ENCODE data around the gene SDK1. TPM values are rescaled to one million over a fixed set of nuclear protein-coding genes. Genes with fewer than 3 reads are reported as not detected.
A peak's percentile ranks its signal among the peaks of the same experiment; 100 is the strongest.

Gene SDK1
- total and polyA plus RNA-seq, 2 donors = 9.8 to 15.1 TPM

DNA sequence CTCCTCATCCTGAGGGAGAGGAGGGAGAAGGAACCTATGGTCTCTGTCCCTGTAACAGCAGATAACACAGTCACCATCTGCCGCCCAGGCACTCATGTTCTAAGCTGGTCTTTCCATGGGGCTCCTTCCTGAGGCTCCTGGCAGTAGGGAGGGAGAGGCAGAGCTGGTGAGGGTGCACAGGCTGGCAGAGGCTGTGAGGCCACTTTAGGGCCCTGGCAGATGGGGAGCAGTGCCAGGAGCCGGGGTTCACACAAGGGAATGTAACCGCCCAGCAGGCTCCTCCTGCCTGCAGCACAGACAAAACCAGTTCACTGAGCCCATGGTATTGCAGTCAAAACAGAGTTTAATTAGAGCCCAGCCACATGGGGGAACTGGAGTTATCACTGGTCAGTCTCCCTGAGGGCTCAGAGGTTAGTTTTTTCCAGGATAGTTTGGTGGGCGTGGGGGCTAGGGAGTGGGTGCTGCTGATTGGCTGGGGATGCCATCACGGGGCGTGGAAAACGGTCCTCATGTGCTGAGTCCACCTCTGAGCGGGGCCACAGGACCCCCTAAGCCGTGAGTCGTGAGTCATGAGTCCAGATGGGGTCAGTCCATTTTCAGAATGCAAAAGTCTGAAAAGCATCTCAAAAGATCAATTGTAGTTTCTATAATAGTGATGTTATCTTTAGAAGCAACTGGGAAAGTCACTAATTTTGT is 881.7 kb downstream of the SDK1 start:
- no peak for DNase-seq (ENCODE audit: extremely low spot score)
- Histone ChIP-seq H3K27ac (ENCODE audit: low read depth) (no peak overlapping the region), H3K36me3 (ENCODE audit: insufficient read depth) (no peaks in the 10 kb centered on the region), H3K4me3 (ENCODE audit: low read depth, low read length) (no peak overlapping the region), H3K4me1 (ENCODE audit: insufficient read depth) (no peaks in the 10 kb centered on the region)
- 88% methylated on average over 10 of the region's 10 CpGs for WGBS

DNA sequence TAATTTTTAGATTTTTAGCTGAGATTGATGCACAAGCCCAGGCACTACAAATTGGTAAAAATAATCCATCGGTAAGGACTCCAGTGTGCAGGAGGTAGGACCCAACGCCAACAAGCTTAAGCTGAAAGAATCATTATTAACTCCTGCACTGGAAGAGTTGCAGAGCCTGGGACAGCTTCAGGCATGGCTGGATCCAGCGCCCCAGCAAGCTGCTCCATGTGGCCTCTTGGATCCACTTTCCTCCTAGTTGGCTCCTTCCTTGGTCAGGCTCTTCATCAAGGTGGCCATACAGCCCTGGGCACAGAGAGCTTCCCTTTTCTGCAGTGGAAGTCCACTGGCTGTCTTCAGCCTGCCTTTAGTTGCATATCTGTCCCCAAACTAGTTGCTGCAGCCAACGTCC is 883.6 kb downstream of the SDK1 start:
- no peak overlapping the region for H3K27ac ChIP-seq (ENCODE audit: low read depth)
- no peak for DNase-seq (ENCODE audit: extremely low spot score)
- no peak overlapping the region for H3K4me3 ChIP-seq (ENCODE audit: low read depth, low read length)
- no peaks in the 10 kb centered on the region for H3K4me1 ChIP-seq (ENCODE audit: insufficient read depth)
- H3K36me3 ChIP-seq (ENCODE audit: insufficient read depth) = no peaks in the 10 kb centered on the region
- 98% methylated on average over 4 of the region's 4 CpGs for WGBS

DNA sequence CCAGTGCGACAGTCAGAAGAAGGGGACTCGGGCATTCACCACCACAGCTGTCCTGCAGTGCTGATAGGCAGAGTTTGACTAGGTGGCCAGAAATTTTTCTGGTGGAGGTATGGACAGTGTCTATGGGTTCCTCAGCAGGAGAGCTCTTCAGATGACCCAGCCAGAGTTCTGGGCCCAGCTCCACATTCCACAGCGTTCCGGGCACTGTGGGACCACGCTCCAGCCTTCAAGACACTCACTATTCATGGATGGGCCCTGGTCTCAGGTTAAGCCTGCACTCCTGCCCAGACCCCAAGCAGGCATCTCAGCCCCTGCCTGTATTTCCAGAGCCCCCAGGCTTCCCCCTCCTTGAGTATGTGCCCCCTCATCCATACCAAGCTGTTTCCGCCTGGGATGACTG is 884.1 kb downstream of the SDK1 start:
- DNase-seq (ENCODE audit: extremely low spot score) = no peak
- H3K27ac ChIP-seq (ENCODE audit: low read depth) = no peak overlapping the region
- WGBS = 89% methylated on average over 6 of the region's 6 CpGs

DNA sequence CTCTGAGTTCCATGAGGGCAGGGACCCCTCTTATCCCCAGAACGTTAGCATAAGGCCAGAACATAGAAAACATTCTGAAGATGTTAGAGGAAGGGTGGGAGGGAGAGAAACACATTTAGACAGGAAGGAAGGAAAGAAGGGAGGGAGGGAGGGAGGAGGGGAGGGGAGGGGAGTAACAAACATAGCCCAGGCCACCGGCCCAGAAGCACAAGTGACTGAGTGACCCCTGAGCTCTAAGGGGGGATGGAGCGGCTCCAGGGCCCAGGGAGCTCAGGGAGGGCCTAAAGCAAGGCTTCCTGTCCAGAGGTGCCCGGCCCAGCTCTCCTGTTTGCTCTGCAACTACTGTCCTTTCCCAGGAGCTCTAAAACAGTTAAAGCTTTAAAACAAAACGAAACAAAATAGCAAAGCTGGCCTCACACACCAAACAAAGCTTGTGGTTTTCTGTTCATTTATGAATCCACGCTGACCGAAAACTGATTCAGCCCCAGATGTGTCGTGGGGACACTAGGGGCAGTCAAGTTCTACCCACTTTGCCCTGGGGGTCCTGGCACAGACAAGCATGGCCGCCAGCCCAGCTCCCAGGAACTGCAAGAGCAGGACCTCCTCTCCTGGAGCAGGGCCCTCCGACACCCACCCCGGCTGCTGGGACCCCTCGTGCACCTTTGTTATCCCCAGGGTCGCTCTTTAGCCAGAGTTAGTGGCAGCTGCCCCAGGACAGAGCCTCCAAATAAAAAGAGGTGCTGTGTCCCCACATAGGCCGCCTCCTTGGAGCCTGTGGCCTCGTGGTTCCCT is 884.9 kb downstream of the SDK1 start:
- WGBS = 64% methylated on average over 15 of the region's 15 CpGs
- no peak overlapping the region for H3K4me3 ChIP-seq (ENCODE audit: low read depth, low read length)
- no peak for DNase-seq (ENCODE audit: extremely low spot score)
- no peaks in the 10 kb centered on the region for H3K4me1 ChIP-seq (ENCODE audit: insufficient read depth)
- H3K27ac ChIP-seq (ENCODE audit: low read depth) = no peak overlapping the region
- no peaks in the 10 kb centered on the region for H3K36me3 ChIP-seq (ENCODE audit: insufficient read depth)

More for the DNA sequence above, 884.1 kb downstream of the SDK1 start:
- Histone ChIP-seq H3K4me1 (ENCODE audit: insufficient read depth) (no peaks in the 10 kb centered on the region), H3K36me3 (ENCODE audit: insufficient read depth) (no peaks in the 10 kb centered on the region), H3K4me3 (ENCODE audit: low read depth, low read length) (no peak overlapping the region)

DNA sequence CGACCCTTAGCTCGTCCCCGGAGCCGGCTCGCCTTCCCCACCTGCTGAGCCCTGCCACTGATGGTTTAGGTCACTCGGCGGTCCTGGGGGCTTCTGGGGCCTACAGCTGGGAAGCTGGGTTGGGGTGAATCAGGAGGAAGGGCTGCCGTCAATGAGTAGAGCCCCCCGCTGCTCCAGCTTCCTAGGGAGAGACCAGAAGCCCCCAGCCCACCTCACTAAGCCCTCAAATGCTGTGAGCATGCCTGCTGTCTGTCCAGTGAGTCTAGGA is 885.4 kb downstream of the SDK1 start:
- Histone ChIP-seq H3K36me3 (ENCODE audit: insufficient read depth) (no peaks in the 10 kb centered on the region), H3K4me3 (ENCODE audit: low read depth, low read length) (no peak overlapping the region), H3K27ac (ENCODE audit: low read depth) (no peak overlapping the region), H3K4me1 (ENCODE audit: insufficient read depth) (no peaks in the 10 kb centered on the region)
- WGBS = 96% methylated on average over 9 of the region's 9 CpGs
- no peak for DNase-seq (ENCODE audit: extremely low spot score)

DNA sequence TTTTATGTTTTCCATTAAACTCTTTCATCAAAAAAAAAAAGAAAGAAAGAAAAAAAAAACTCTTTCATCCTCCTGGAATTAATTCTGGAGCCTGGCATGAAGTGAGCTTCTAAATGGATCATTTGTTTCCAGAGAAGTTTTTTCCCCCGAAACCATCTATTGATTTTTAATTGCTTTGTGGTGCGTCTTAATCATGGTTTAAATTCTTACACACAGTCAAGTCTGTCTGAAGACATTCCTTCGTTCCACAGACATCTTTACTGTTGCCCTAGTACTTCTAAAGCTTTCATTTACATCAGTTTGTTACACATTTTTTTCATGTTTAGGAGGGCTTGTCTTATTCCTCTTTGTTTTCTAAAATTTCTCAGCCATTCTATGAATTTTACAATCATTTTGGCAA is 887.6 kb downstream of the SDK1 start:
- no peaks in the 10 kb centered on the region for H3K36me3 ChIP-seq (ENCODE audit: insufficient read depth)
- peak; percentile 17 for DNase-seq (ENCODE audit: extremely low spot score)
- no peak overlapping the region for H3K4me3 ChIP-seq (ENCODE audit: low read depth, low read length)
- H3K4me1 ChIP-seq (ENCODE audit: insufficient read depth) = no peaks in the 10 kb centered on the region
- no peak overlapping the region for H3K27ac ChIP-seq (ENCODE audit: low read depth)
- 33% methylated on average over 3 of the region's 3 CpGs for WGBS

GRCh38 chr7:4189131-4189570 is 888.1 kb downstream of the SDK1 start:
- WGBS = 13% methylated on average over 14 of the region's 14 CpGs
- peak; percentile 74 for DNase-seq (ENCODE audit: extremely low spot score)
- H3K4me1 ChIP-seq (ENCODE audit: insufficient read depth) = no peaks in the 10 kb centered on the region
- no peak overlapping the region for H3K4me3 ChIP-seq (ENCODE audit: low read depth, low read length)
- H3K36me3 ChIP-seq (ENCODE audit: insufficient read depth) = no peaks in the 10 kb centered on the region
- no peak overlapping the region for H3K27ac ChIP-seq (ENCODE audit: low read depth)

DNA sequence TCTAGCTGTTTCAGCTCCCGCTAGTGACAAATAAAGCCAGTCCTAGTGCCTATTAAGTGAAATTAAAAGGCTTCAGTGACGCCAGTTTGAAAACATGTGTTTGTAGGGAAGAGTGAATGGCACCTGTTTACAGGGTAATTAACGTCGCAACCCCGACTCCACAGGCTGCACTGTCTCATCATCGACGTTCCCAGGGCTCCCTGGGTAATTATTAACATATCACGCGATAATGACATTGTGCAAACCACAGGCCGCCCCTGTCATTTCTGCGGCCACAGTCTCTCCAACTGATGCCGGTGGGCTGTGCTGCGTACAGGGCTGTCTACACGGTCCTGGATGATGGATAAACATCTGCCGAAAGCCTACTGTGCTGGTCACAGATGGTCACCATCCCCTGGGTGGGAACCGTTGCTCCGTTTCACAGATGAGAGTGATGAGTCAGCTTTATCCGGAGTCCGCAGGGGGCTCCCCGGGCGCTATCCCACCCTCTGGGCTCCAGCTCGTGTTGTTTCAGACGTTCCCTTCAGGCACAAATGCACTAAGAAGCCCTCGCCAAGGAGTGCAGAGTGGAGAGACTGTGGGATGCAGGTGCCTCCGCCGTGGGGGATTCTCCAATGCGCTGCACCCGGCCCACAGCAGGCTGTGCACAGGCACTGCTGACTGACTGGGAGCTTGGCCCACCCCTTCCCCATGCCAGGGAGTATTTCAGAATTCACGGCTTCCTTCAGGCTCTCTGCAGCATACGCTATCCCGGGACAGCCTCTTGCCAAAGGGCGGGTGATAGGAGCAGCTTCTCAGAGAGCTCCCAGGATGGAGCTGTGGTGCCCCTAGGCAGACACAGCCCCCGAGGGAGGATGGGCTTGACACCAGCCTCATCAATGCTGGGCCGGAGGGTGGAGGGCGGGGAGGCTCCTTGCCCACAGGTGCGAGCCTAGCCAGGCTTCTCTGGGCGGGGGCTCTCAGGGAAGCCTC is 889.2 kb downstream of the SDK1 start:
- H3K4me3 ChIP-seq (ENCODE audit: low read depth, low read length) = no peak overlapping the region
- H3K27ac ChIP-seq (ENCODE audit: low read depth) = no peak overlapping the region
- WGBS = 90% methylated on average over 37 of the region's 37 CpGs
- H3K36me3 ChIP-seq (ENCODE audit: insufficient read depth) = no peaks in the 10 kb centered on the region
- DNase-seq (ENCODE audit: extremely low spot score) = no peak
- H3K4me1 ChIP-seq (ENCODE audit: insufficient read depth) = no peaks in the 10 kb centered on the region

DNA sequence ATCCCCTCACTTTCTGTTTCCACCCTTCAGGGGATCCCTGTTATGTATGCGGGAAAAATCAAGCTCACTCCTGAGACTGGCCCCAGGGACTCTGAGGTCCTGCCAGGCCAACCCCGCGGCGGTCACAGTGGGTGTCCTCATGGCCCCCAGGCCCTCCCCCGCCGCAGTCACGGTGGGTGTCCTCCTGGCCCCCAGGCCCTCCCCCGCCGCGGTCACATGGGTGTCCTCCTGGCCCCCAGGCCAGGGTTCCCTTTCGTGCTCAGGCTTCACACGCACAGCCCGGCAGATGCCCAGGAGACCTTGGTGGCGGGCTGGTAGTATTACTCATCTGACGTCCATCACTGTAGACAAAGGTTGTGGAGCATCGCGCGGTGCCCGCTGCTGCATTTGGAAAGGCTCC is 890.0 kb downstream of the SDK1 start:
- no peak for DNase-seq (ENCODE audit: extremely low spot score)
- WGBS = 90% methylated on average over 19 of the region's 19 CpGs
- H3K4me1 ChIP-seq (ENCODE audit: insufficient read depth) = no peaks in the 10 kb centered on the region
- no peak overlapping the region for H3K27ac ChIP-seq (ENCODE audit: low read depth)
- H3K36me3 ChIP-seq (ENCODE audit: insufficient read depth) = no peaks in the 10 kb centered on the region
- H3K4me3 ChIP-seq (ENCODE audit: low read depth, low read length) = no peak overlapping the region

DNA sequence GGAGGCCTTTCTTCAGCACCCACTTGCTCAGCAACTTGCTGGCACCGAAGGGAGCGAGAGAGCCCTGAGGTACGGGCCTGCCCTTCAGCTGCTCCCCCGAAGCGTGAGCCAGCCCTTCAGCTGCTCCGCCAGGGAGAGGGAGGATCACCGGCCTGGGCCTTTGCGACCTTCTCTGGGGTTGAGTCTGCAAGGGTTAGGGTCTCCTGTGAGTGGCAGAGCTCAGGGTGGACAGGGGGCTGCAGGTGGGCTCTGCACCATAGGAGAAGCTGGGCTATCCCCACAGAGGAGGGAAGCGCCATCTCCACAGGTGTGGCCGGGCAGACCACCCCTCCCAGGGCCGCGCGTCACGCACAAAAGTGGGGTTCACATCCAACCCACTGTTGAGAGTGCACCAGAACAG is 890.5 kb downstream of the SDK1 start:
- no peaks in the 10 kb centered on the region for H3K4me1 ChIP-seq (ENCODE audit: insufficient read depth)
- H3K36me3 ChIP-seq (ENCODE audit: insufficient read depth) = no peaks in the 10 kb centered on the region
- no peak overlapping the region for H3K4me3 ChIP-seq (ENCODE audit: low read depth, low read length)
- H3K27ac ChIP-seq (ENCODE audit: low read depth) = no peak overlapping the region
- no peak for DNase-seq (ENCODE audit: extremely low spot score)
- WGBS = 96% methylated on average over 14 of the region's 14 CpGs

- Histone ChIP-seq H3K27ac (ENCODE audit: low read depth) (no peak overlapping the region), H3K4me1 (ENCODE audit: insufficient read depth) (no peaks in the 10 kb centered on the region), H3K36me3 (ENCODE audit: insufficient read depth) (no peaks in the 10 kb centered on the region), H3K4me3 (ENCODE audit: low read depth, low read length) (no peak overlapping the region)
- WGBS = 85% methylated on average over 7 of the region's 7 CpGs
- DNase-seq (ENCODE audit: extremely low spot score) = no peak
Measured at GRCh38 chr7:4195660-4196059, 894.6 kb downstream of the SDK1 start.

GRCh38 chr7:4196121-4196819 is 895.2 kb downstream of the SDK1 start:
- no peak overlapping the region for H3K27ac ChIP-seq (ENCODE audit: low read depth)
- 91% methylated on average over 15 of the region's 15 CpGs for WGBS
- no peak overlapping the region for H3K4me3 ChIP-seq (ENCODE audit: low read depth, low read length)
- no peak for DNase-seq (ENCODE audit: extremely low spot score)
- no peaks in the 10 kb centered on the region for H3K4me1 ChIP-seq (ENCODE audit: insufficient read depth)
- no peaks in the 10 kb centered on the region for H3K36me3 ChIP-seq (ENCODE audit: insufficient read depth)

- no peak for DNase-seq (ENCODE audit: extremely low spot score)
- WGBS = 91% methylated on average over 6 of the region's 6 CpGs
- no peaks in the 10 kb centered on the region for H3K4me1 ChIP-seq (ENCODE audit: insufficient read depth)
Measured at GRCh38 chr7:4198301-4198700, 897.2 kb downstream of the SDK1 start.

More at GRCh38 chr7:4198301-4198700, 897.2 kb downstream of the SDK1 start:
- no peak overlapping the region for H3K4me3 ChIP-seq (ENCODE audit: low read depth, low read length)
- no peaks in the 10 kb centered on the region for H3K36me3 ChIP-seq (ENCODE audit: insufficient read depth)
- H3K27ac ChIP-seq (ENCODE audit: low read depth) = no peak overlapping the region
